ENCODE data around the gene SLC23A2. TPM values are rescaled to one million over a fixed set of nuclear protein-coding genes. Genes with fewer than 3 reads are reported as not detected.

The SLC23A2 gene
- 10 to 100 TPM; 36.3 to 38.2 TPM for total RNA-seq

GRCh38 chr20:5001174-5002076 lies at the start of gene SLC23A2:
SLC23A2 (minus strand) TSS chr20:5001510; CDS start chr20:4932562, 68,948 bp downstream.

Small RNA genes lying within 50 kb of the gene (small RNA-seq; reads per million reads assigned to genes)
- gene AL121890.1 (0 reads per million in 2 donors), gene RF00322 (0 reads per million in 2 donors)

Other genes with a start within 250 kb of the SLC23A2 start
- gene RASSF2, start 177.9 kb downstream of the SLC23A2 start, total RNA-seq, result 10 to 100 TPM; 10.7 to 23.0 TPM
- 10 to 100 TPM; 80.3 to 81.9 TPM for gene TMEM230, start 111.6 kb upstream of the SLC23A2 start, total RNA-seq
- gene PCNA, start 118.4 kb upstream of the SLC23A2 start, total RNA-seq, result 100 to 1,000 TPM; 131 to 369 TPM
- gene CDS2, start 125.5 kb upstream of the SLC23A2 start, total RNA-seq, result 10 to 100 TPM; 44.7 to 60.9 TPM